WERI-Rb-1 (cell line): Measurements from ENCODE around the gene INKA1.
A peak's percentile ranks its signal among the peaks of the same experiment; 100 is the strongest.
"Not testable (repeated sequence)": the region's sequence is repeated elsewhere in the genome, so short reads cannot be mapped to it uniquely, and the experiment has no call there.

Experiments used
- DNase-seq: peaks from one replicate; pipeline ENCODE4 v3.0.0-alpha.2; 2020
- H3K27ac ChIP-seq: fragments of 250-450 bp; sonication (Bioruptor Pico); 2 replicates; pipeline ENCODE4 v1.5.1; 2020; ENCODE audit warnings: mild to moderate bottlenecking, moderate library complexity
- H3K27me3 ChIP-seq: fragments of 250-450 bp; sonication (Bioruptor Pico); 2 replicates; pipeline ENCODE4 v1.5.1; 2021; ENCODE audit warnings: mild to moderate bottlenecking, low read depth, moderate library complexity; ENCODE audit not compliant: insufficient read depth, severe bottlenecking
- H3K36me3 ChIP-seq: fragments of 250-450 bp; sonication (Bioruptor Pico); 2 replicates; pipeline ENCODE4 v1.5.1; 2020; ENCODE audit warnings: mild to moderate bottlenecking, moderate library complexity
- H3K4me3 ChIP-seq: 2 replicates; pipeline ENCODE4 v1.5.1; 2011; ENCODE audit warnings: low read depth, mild to moderate bottlenecking, control low read depth, low read length
- H3K9me3 ChIP-seq: fragments of 250-450 bp; sonication (Bioruptor Pico); 2 replicates; pipeline ENCODE4 v1.5.1; 2021; ENCODE audit warnings: mild to moderate bottlenecking, moderate library complexity; ENCODE audit not compliant: severe bottlenecking
- TF ChIP-seq, protein P1 (sequence below): IDR thresholded peaks from 2 replicates; pipeline ENCODE4 v1.5.1; 2011; ENCODE audit warnings: low read depth, mild to moderate bottlenecking, control low read depth, inconsistent platforms, low read length

INKA1 gene

DNA sequence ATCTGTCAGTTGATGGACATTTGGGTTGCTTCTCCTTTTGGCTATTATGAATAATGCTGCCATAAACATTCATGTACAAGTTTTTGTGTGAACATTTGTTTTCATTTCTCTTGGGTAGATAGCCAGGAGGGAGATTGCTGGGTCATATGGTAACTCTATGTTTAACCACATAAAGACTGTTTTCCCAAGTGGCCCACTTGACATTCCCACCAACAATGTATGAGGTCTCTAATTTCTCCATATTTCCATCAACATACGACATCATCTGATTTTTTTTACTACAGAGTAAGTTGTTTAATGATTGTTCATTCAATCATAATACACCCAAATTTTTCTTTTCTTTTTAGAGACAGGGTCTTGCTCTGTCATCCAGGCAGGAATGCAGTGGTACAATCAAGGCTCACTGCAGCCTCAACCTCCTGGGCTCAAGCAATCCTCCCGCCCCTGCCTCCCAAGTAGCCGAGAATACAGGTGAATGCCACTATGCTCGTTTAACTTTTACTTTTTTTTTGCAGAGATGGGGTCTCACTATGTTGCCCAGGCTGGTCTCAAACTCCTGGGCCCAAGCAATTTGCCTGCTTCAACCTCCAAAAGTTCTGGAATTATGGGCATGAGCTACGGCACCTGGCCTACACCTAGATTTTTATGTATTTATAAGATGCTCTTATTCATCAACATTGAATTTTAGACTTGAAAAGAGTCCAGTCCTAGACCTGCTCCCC, 23.5 kb upstream of the INKA1 start:
- Histone ChIP-seq H3K27me3 (no peaks in the 10 kb centered on the region), H3K4me3 (no peak overlapping the region), H3K36me3 (peaks cover 43% of the 10 kb centered on the region), H3K27ac (no peak overlapping the region), H3K9me3 (no peaks in the 10 kb centered on the region)
- TF ChIP-seq, protein P1, sequence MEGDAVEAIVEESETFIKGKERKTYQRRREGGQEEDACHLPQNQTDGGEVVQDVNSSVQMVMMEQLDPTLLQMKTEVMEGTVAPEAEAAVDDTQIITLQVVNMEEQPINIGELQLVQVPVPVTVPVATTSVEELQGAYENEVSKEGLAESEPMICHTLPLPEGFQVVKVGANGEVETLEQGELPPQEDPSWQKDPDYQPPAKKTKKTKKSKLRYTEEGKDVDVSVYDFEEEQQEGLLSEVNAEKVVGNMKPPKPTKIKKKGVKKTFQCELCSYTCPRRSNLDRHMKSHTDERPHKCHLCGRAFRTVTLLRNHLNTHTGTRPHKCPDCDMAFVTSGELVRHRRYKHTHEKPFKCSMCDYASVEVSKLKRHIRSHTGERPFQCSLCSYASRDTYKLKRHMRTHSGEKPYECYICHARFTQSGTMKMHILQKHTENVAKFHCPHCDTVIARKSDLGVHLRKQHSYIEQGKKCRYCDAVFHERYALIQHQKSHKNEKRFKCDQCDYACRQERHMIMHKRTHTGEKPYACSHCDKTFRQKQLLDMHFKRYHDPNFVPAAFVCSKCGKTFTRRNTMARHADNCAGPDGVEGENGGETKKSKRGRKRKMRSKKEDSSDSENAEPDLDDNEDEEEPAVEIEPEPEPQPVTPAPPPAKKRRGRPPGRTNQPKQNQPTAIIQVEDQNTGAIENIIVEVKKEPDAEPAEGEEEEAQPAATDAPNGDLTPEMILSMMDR, result no peak
- DNase-seq, result no peak

DNA sequence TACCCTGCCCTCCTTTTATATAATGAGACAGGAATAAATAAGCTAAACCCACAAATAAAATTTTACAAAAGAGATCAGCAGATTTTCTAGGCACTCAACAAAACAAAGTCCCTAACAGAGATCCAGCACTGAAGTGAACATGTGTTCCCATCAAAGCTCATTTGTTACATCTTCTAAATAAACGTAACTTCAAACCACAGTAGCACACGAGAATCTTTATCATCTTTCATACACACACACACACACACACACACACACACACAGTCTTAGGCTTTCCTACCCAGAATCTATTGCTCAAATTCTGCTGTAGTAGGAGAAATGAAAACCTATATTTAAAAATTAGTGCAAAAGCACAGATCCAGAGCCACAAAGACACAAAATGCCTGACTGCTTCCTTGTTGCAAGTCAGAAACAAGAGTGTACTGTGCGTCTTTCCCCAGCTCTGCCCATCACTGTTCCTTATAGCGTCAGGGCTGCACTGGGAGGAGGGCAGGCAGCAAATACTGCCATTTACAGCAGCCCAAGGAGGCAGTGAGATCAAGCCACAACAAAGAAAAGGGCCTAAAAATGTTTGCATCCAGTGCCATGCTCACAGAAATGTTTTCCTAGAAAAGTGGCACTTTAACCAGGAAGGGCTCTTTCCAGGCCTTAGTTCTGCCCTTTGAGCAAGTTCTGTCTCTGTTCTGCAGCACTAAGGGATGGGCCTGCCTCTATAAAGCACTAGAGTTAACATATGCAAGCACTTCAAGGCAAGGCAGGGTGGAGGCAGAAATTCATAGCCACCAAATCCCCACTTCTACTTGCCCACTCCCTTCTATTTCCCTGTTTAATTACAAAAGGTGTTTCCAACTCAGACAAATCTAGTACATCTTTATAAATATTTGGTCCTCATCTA, 22.7 kb upstream of the INKA1 start:
- TF ChIP-seq, protein P1, result no peak
- no peaks in the 10 kb centered on the region for H3K27me3 ChIP-seq
- H3K36me3 ChIP-seq, result peaks cover 49% of the 10 kb centered on the region
- DNase-seq, result no peak
- no peaks in the 10 kb centered on the region for H3K9me3 ChIP-seq
- no peak overlapping the region for H3K4me3 ChIP-seq
- H3K27ac ChIP-seq, result no peak overlapping the region; the same call in 1 of the 2 replicates

DNA sequence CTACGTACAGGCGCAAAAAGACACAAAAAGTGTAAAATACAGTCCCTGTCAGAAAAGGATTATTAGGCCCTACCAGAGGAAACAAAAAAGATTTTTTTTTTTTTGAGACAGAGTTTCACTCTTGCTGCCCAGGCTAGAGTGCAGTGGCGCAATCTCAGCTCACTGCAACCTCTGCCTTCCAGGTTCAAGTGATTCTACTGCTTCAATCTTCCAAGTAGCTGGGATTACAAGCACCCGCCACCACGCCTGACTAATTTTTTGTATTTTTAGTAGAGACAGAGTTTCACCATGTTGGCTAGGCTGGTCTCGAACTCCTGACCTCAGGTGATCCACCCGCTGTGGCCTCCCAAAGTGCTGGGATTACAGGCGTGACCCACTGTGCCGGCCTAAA, 22.1 kb upstream of the INKA1 start:
- H3K36me3 ChIP-seq, result peaks cover 51% of the 10 kb centered on the region
- H3K27me3 ChIP-seq, H3K9me3 ChIP-seq, H3K4me3 ChIP-seq, DNase-seq: not testable (repeated sequence)
- H3K27ac ChIP-seq, result peak overlapping the region; percentile 47

DNA sequence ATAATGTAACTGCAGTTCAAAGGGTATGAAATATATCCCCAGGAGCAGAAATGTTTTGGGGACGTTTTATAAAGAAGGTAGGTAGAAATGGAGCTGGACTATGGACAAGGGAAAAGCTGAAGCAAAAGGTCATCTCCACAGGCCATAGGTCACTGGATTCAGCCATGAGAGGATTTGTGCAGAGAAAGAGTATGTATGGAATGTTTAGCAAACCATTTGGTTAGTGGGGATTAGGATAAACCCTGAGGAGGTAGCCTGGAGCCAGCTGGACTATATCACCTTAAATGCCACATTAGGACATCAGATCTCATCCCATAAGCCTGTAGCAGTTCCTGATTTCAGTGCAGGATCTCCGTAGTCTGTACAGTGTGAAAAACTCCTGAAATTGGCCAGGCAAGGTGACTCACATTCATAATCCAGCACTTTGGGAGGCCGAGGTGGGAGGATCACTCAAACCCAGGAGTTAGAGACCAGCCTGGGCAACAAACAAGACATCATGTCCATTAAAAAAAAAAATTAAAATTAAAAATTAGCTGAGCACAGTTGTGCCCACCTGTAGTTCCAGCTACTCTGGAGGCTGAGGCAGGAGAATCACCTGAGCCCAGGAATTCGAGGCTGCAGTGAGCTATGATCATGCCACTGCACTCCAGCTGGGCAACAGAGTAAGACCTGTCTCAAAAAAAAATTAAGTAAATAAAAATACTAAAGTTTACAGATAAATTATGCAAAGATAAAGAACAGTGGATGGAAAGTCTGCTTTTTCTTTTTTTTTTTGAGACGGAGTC, 21.5 kb upstream of the INKA1 start:
- DNase-seq, result peak; percentile 57

DNA sequence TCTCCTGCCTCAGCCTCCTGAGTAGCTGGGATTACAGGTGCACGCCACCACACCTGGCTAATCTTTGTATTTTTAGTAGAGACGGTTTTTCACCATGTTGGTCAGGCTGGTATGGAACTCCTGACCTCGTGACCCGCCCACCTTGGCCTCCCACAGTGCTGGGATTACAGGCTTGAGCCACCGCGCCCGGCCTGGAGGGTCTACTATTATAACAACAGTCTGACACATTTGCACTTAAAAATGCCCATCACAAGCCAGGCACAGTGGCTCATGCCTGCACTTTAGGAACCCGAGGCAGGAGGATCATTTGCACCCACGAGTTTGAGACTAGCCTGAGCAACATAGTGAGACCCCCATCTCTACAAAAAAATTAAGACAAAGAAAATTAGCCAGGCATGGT, 20.8 kb upstream of the INKA1 start:
- DNase-seq, H3K4me3 ChIP-seq, H3K27ac ChIP-seq, H3K9me3 ChIP-seq, H3K27me3 ChIP-seq: not testable (repeated sequence)
- peaks cover 44% of the 10 kb centered on the region for H3K36me3 ChIP-seq

More for the DNA sequence above, 21.5 kb upstream of the INKA1 start:
- peak overlapping the region; percentile 47 for H3K27ac ChIP-seq
- peaks cover 49% of the 10 kb centered on the region for H3K36me3 ChIP-seq
- TF ChIP-seq, protein P1, result no peak
- H3K9me3 ChIP-seq, result no peaks in the 10 kb centered on the region
- H3K4me3 ChIP-seq, result no peak overlapping the region
- H3K27me3 ChIP-seq, result no peaks in the 10 kb centered on the region

DNA sequence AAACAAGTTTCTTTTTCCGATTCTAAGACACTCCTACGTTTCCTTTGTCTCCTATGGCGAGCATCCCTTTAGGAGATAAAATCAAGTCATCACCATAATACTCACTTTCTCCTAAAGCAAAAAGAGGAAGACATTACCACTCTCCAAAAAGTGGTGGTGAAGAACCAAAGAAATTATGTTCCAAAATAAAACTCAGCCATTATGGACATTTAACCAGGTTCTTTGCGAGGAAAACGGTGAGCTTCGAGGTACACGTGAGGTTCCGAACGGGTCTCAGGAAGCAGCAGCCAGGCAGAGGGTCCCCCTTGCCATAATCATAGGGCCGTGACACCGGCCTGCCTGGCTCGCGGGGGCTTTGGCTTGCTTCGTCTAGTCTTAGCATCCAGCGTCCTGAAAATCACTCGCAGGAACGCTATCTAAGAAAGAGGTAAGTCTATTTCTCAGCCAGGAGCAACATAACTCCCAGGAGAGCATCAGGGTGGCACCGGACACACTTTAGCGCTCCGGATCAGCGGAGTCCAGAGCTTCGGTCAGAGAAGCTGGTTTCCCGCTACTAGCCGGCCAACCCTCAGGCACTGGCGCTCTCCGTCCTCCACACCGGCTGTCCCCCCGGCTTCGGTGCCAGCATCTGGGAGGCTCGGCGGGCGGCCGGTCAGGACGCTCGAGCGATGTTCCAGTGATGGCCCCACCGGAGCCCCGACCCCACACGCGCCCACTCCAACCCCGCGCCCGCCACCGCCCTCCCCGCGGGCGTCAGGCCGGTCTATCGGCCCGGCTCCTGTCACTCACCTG, 17.3 kb upstream of the INKA1 start:
- DNase-seq, result no peak
- Histone ChIP-seq H3K27ac (peak overlapping the region; percentile 86), H3K27me3 (no peaks in the 10 kb centered on the region)

More for the DNA sequence above, 17.3 kb upstream of the INKA1 start:
- Histone ChIP-seq H3K36me3 (peaks cover 33% of the 10 kb centered on the region), H3K4me3 (peak overlapping the region; percentile 95), H3K9me3 (no peaks in the 10 kb centered on the region)
- TF ChIP-seq, protein P1, result no peak
